Activated T-cell treated with anti-CD3 and anti-CD28 coated beads for 48 hours (primary cell): ENCODE measurements around the gene TMEM91.
A peak's percentile ranks its signal among the peaks of the same experiment; 100 is the strongest.
"Not testable (repeated sequence)": the region's sequence is repeated elsewhere in the genome, so short reads cannot be mapped to it uniquely, and the experiment has no call there.

Experiments used
- DNase-seq: peaks from one replicate; pipeline ENCODE4 v3.0.0-alpha.2; 2020; ENCODE audit warnings: low read depth

The TMEM91 gene

GRCh38 chr19:41353466-41354342 lies 22.6 kb upstream of the TMEM91 start, which contains the start of gene TGFB1:
Gene TGFB1, minus strand, starts transcription at chr19:41353922. Its CDS starts 878 bp downstream, at chr19:41353044.
- DNase-seq: peak; percentile 85

- DNase-seq: no peak
These were observed 21.9 kb upstream of the TMEM91 start for GRCh38 chr19:41354343-41354953.

- DNase-seq: no peak
These were observed 21.3 kb upstream of the TMEM91 start for GRCh38 chr19:41355035-41355434.

- DNase-seq: no peak
These were observed 20.5 kb upstream of the TMEM91 start for GRCh38 chr19:41355802-41356201.

- no peak for DNase-seq
These were observed 19.2 kb upstream of the TMEM91 start for GRCh38 chr19:41356984-41357739.

- DNase-seq: no peak
These were observed 18.6 kb upstream of the TMEM91 start for GRCh38 chr19:41357746-41358145.

- DNase-seq: no peak
These were observed 16.6 kb upstream of the TMEM91 start for GRCh38 chr19:41359741-41360140.

GRCh38 chr19:41362143-41362847 lies 14.0 kb upstream of the TMEM91 start:
- DNase-seq: no peak

- DNase-seq: no peak
These were observed 13.0 kb upstream of the TMEM91 start for GRCh38 chr19:41363371-41363752.

- peak; percentile 94 for DNase-seq
These were observed 12.4 kb upstream of the TMEM91 start, which contains the start of gene B9D2 for GRCh38 chr19:41363753-41364523. Gene B9D2, minus strand, starts transcription at chr19:41364149. Its CDS starts 630 bp downstream, at chr19:41363519.

- no peak for DNase-seq
These were observed 11.6 kb upstream of the TMEM91 start for GRCh38 chr19:41364524-41365391.

- no peak for DNase-seq
These were observed 10.2 kb upstream of the TMEM91 start for GRCh38 chr19:41366089-41366488.

GRCh38 chr19:41367848-41368301 lies 8.5 kb upstream of the TMEM91 start:
- DNase-seq: no peak

- DNase-seq: no peak
These were observed 6.6 kb upstream of the TMEM91 start for GRCh38 chr19:41369769-41370168.

- not testable (repeated sequence) for DNase-seq
These were observed 5.2 kb upstream of the TMEM91 start for GRCh38 chr19:41371119-41371518.

GRCh38 chr19:41371541-41371940 lies 4.8 kb upstream of the TMEM91 start:
- DNase-seq: no peak

GRCh38 chr19:41372501-41372900 lies 3.8 kb upstream of the TMEM91 start:
- DNase-seq: no peak

- no peak for DNase-seq
These were observed 2.3 kb upstream of the TMEM91 start for GRCh38 chr19:41373993-41374392.

- no peak for DNase-seq
These were observed 649 bp downstream of the TMEM91 start for GRCh38 chr19:41376998-41377365.
